Measurements from ENCODE around the gene PHF21B.

DNA sequence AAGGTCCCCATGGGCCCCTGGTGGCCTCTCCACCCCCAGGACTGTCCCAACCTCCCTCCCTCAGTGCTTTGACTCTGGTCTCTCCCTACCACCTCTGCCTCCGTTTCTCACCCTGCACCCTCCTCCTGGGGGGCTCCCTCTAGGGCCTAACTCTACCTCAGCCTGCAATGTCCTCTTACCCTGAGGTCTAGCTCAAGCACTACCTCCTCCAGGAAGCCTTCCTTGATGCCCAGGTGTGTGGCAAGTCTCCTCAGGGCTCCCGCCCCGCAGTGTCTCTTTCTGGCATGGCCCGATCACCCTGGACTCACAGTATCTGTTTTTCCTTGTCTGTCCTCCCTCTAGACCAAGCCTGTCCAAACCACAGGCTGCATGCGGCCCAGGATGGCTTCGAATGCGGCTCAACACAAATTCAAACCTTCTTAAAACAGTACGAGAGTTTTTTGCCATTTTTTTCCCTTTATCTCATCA lies 90.8 kb downstream of the PHF21B start:
- no peak for TF ChIP-seq FOXM1 (IDR thresholded peaks at IDR 0.05; ENCODE audit: borderline replicate concordance)
- TF ChIP-seq NFRKB (IDR thresholded peaks at IDR 0.05): no peak
- no peak for TF ChIP-seq ARNT (IDR thresholded peaks at IDR 0.05)
- no peak for TF ChIP-seq ZNF384 (IDR thresholded peaks at IDR 0.05)
- TF ChIP-seq SP1 (IDR thresholded peaks at IDR 0.05): no peak
- no peak for TF ChIP-seq LEF1 (IDR thresholded peaks at IDR 0.05; ENCODE audit: borderline replicate concordance)
- TF ChIP-seq FOXA1 (IDR thresholded peaks at IDR 0.05): no peak
- TF ChIP-seq BHLHE40 (IDR thresholded peaks at IDR 0.05; ENCODE audit: borderline replicate concordance): no peak
- TF ChIP-seq ELF4 (IDR thresholded peaks at IDR 0.05): no peak
- TF ChIP-seq SUZ12 (IDR thresholded peaks at IDR 0.05): no peak
- TF ChIP-seq, protein P1, sequence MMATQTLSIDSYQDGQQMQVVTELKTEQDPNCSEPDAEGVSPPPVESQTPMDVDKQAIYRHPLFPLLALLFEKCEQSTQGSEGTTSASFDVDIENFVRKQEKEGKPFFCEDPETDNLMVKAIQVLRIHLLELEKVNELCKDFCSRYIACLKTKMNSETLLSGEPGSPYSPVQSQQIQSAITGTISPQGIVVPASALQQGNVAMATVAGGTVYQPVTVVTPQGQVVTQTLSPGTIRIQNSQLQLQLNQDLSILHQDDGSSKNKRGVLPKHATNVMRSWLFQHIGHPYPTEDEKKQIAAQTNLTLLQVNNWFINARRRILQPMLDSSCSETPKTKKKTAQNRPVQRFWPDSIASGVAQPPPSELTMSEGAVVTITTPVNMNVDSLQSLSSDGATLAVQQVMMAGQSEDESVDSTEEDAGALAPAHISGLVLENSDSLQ (IDR thresholded peaks at IDR 0.05): no peak
- TF ChIP-seq HDGF (IDR thresholded peaks at IDR 0.05; ENCODE audit: borderline replicate concordance): no peak

All from HEK293T (cell line).